Measurements from ENCODE around the gene CCN5.
"Not testable (repeated sequence)": the region's sequence is repeated elsewhere in the genome, so short reads cannot be mapped to it uniquely, and the experiment has no call there.

CCN5 gene

DNA sequence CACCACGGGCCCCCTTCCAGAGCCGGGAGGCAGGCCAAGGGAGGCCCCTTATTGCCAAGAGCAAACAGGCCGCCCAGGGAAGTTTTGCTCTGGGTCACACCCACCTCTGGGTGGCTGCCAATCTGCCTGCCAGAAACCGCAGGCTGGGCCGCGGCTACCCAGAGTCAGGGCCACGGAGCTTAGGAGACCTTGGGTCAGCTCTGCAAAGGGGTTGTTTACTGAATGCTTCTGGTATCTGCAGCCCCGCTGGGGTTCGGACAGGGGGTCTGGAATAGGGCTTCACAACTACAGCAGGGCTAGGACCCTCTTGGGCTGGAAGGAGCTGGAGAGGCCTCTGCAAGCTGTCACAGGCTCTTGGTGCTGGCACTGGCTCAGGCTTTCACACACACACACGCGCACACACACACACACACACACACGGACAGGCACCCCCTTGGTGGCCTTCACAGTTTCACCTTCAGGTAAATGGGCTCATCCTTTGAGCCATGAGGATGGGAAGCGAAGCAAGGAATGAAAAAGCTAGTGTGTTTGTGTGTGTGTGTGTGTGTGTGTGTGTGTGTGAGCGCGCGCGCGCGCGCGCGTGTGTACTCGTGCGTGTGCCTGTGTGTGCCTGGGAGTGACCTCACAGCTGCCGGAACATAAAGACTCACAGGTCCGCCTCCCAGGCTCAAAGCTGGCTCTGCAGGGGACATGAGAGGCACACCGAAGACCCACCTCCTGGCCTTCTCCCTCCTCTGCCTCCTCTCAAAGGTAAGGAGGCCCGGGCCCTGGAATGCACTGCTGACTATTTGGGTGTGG lies at the start of gene CCN5:
Gene CCN5, plus strand, starts transcription at position 669 of the 798 bp plus-strand sequence. Its CDS starts 22 bp downstream, at position 691.
- peak in 42 of 51 donors; percentile 15 to 81 (median 54) for DNase-seq

DNA sequence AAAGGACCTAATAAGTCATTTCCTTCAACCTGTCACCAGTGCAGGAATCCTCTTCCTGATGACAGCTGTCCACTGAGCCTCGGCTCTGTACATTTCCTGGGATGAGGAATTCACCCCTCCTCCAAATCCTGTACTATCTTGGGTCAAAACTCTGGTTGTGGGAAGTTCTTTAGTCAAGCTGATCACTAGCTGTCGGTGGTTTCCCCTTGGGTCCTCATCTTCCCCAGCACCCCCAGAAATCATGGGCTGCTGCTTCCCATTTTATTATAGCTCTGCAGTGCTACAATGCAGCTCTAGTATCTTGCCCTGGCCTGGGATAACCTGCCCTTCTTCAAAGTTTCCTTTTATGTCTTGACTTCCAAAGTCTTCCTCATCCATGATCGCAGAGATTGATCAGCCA lies 49.1 kb upstream of the CCN5 start:
- no peak for DNase-seq

- not testable (repeated sequence) for DNase-seq
These were observed 44.3 kb upstream of the CCN5 start for GRCh38 chr20:44670851-44671250.

DNA sequence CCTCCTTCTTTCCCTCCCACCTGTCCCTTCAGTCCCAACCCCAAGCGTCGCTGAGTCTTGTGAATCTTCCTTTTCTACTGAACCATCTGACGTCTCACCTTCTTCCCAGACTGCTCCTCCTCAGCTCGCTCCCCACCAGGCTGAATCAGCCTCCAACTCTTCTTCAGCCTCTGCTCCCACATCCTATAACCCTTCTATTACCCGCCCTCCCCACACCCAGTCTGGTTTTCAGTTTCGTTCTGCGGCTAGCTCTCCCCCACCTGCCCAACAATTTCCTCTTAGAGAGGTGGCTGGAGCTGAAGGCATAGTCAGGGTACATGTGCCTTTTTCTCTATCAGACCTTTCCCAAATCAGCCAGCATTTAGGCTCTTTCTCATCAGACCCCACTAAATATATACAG lies 43.6 kb upstream of the CCN5 start:
- DNase-seq: not testable (repeated sequence)

DNA sequence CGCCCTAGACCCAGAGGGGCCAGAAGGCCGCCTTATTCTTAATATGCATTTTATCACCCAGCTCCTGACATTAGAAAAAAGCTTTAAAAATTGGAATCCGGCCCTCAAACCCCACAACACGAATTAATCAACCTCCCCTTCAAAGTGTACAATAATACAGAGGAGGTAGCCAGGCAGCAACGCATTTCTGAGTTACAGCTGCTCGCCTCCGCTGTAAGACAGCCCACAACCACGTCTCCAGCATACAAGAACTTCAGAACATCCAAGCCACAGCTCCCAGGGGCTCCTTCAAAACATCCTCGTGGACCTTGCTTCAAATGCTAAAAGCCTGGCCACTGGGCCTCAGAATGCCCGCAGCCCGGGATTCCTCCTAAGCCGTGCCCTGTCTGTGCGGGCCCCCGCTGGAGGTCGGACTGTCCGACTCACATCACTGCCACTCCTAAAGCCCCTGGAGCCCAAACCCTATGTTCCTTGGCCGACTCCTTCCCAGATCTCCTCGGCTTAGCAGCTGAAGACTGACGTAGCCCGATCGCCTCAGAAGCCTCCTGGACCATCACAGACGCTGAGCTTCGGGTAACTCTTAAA lies 42.8 kb upstream of the CCN5 start:
- DNase-seq: not testable (repeated sequence)

DNA sequence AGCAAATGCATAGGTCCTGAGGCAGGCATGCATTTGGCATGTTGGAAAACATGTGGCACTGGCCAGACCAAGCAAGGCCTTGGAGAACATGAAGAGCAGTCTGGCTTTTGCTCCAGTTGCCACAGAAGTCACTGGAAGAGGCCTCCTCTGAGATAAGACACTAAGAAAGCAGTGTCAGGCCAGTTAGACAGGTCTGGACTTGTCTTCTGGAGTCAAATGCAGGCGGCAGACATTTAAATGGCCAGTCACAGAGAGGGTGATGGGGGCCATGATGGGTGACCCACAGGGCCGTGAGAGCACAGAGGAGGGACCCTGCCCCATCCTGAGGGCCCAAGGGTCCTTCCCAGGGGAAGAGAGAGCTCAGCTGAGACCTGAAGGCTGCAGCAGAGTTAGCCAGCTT lies 36.9 kb upstream of the CCN5 start:
- no peak for DNase-seq

DNA sequence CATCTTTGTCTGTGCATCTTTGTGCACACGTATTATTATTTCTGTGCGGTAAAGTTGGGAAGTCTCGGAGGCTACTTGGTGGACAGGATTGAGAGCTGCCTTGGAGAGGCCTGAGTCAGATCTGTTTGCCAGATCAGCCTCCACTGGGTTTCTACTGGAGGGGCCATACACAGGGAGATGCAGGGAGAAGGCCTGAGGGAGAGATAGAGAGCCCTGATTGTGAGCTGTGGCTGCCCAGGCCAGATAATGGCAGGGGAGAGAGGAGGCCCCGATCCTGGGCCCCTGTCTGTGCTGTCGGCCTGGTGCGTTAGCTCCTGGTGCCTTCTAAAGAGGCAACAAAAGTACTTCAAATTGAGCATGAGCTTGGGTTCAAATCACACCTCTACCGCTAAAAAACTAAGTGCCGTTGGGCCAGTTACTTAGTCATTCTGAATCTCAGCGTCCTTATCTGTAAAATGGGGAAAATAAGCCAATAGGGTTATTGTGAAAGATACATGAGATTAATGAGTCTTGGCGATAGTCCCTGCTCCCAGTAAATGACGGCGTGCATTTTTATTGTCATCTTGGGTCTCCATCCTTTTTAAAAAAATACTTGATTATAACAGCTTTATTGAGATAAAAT lies 36.1 kb upstream of the CCN5 start:
- no peak for DNase-seq

DNA sequence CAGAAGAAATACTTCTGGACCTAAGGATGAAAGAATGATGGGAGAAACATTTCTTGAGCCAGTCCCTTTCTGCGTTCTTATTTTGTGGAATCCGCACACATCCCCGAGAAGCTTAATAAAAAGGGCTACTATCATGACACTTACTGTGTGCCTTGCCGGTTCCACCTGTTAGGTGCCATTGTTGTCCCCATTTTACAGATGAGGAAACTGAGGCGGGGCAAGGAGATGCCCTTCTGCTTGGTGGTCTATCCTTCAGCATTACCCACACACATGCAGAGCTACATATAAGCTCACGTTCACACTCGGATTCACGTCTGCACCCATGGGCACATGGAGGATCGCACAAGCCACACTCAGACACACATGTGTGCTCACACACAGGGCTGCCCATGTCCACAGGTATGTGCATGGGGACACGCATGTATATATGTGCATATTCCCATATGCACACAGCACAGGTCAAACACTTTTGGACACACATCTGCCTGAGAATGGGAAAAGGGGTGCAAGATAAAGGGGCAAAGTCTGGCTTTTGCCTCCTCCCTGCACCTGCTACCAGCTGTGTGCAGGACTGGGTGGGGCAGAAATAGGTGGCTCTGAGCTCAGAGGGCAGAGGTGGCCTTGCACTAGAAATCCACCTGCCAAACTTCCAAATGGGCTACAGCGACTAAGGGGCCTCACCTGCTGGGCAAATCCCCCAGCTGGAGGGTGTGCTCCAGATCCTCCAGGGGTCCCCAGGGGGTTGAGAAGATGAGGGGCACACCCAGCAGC lies 33.2 kb upstream of the CCN5 start:
- no peak for DNase-seq

- peak in 18 of 51 donors; percentile 10 to 55 (median 22) for DNase-seq
These were observed 31.7 kb upstream of the CCN5 start for GRCh38 chr20:44683263-44684046.

- no peak for DNase-seq
These were observed 30.9 kb upstream of the CCN5 start for GRCh38 chr20:44684047-44684967.

- DNase-seq: no peak
These were observed 28.2 kb upstream of the CCN5 start for GRCh38 chr20:44686934-44687333.

DNA sequence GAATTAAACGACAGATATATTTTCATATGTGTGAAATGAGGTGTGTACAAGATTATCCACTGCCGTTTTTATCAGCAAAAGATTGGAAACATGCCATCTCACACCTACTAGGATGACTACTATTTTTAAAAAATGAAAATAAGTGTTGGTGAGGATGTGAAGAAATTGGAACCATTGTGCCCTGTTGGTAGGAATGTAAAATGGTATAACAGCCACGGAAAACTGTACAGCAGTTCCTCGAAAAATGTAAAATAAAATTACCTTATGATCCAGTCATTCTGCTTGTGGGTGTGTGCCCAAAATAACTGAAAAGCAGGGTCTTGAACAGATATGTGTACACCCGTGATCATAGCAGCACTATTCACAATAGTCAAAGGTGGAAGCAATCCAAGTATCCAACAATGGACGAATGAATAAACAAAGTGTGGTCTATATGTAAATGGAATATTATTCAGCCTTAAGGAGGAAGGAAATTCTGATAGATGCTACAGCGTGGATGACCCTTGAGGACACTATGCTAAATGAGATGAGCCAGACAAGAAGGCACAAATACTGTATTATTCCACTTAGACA lies 27.0 kb upstream of the CCN5 start:
- DNase-seq: peak in 1 of 51 donors; percentile 20

DNA sequence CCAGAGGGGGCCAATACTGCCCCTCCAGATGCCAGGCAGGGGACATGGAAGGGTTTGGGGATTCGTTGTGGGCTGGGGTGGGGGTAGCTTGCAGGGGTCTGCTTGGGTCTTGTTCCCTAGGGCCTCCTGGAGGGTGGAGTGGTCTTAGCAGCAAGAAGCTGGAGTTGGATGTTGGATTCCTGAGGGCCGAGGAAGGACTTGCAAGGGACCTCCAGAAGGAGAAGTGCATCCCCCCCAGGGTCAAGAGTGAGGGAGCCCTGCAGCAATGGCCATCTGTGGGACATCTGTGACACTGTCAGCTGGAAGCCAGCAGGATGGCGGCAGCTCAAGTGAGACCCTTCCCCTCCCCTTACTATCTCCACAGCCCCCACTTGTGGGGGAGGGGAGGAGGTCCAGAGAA lies 25.4 kb upstream of the CCN5 start:
- DNase-seq: no peak

- DNase-seq: no peak
These were observed 24.3 kb upstream of the CCN5 start for GRCh38 chr20:44690781-44691423.

DNA sequence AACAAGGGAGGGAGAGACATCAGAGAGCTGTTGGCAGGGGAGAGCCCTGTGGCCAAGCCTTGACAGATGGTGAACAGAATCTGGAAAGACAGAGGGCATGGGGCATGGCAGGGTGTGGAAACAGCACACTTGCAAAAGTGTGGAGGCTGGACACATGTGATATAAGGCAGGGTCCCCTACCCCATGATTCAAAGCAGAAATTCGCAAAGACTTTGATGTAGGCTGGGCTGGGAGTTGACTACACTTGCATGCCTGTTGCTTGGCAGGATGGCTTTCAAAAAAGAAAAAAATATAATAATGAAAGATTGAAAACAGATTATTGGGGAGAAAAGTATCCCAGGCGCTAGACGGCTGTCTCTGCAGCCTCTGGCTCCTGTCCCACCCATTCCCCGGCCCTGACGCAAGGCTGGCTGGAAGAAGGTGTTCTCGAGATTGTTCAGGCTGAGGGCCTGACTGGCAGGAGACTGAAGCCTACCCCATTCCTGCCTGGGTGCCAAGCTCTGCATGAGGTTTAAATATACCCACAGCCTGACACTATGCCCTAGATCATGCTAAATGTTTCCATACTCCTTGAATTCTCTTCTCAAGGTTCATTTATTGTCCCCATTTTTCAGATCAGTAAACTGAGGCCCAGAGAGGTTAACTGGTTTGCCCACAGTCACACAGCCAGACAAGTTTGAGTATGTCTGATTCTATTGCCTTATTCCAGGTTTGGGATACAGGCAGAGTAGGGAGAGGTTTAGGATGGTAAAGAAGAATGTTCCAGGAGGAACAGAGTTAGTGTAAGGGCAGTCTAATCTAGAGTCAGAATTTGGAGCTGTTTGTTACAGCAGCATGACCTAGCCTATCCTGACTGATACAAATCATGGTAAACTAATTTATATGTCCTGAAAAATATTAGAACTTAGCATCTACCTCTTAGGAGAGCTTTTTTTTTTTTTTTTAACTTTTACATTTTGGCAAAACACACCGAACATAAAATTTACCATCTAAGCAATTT lies 23.4 kb upstream of the CCN5 start:
- DNase-seq: peak in 1 of 51 donors; percentile 12

- DNase-seq: peak in 1 of 51 donors; percentile 14
These were observed 22.2 kb upstream of the CCN5 start for GRCh38 chr20:44692932-44693480.

GRCh38 chr20:44693627-44694026 lies 21.5 kb upstream of the CCN5 start:
- DNase-seq: no peak
